HepG2 (cell line): ENCODE data around the gene VTI1B. TPM values are rescaled to one million over a fixed set of nuclear protein-coding genes. Genes with fewer than 3 reads are reported as not detected.

Experiments used
- DNMT1 ChIP-seq: sonication (generic); formaldehyde crosslinking; IDR thresholded peaks from 2 replicates; pipeline ENCODE4 v1.5.1; 2020; ENCODE audit warnings: mild to moderate bottlenecking, missing genetic modification reagents
- ELF4 ChIP-seq: sonication (generic); formaldehyde crosslinking; IDR thresholded peaks from 2 replicates; pipeline ENCODE4 v1.5.0; 2020; ENCODE audit warnings: missing genetic modification reagents, mild to moderate bottlenecking, moderate library complexity, borderline replicate concordance
- FIP1L1 ChIP-seq: fragments of 200-400 bp; formaldehyde crosslinking; IDR thresholded peaks from 2 replicates; pipeline ENCODE4 v1.6.1; 2018; ENCODE audit warnings: low read depth, mild to moderate bottlenecking, low read length, moderate library complexity, borderline replicate concordance; ENCODE audit not compliant: insufficient read depth
- KDM5B ChIP-seq: sonication (generic); formaldehyde crosslinking; IDR thresholded peaks from 2 replicates; pipeline ENCODE4 v1.4.0; 2020; ENCODE audit warnings: missing genetic modification reagents, mild to moderate bottlenecking, borderline replicate concordance
- KLF16 ChIP-seq, 2 experiments: sonication (generic) in 1 of 2; formaldehyde crosslinking in 1 of 2; IDR thresholded peaks; 2 replicates each; pipeline versions ENCODE4 v1.6.1 to v1.8.0; 2016 to 2023; ENCODE audit warnings: missing genetic modification reagents in 2 of 2, missing compliant biosample characterization in 1 of 2
- PCBP1 ChIP-seq: fragments of 200-400 bp; formaldehyde crosslinking; IDR thresholded peaks from 2 replicates; pipeline ENCODE4 v1.6.1; 2017; ENCODE audit warnings: mild to moderate bottlenecking, low read depth, low read length, borderline replicate concordance
- POLR2G ChIP-seq: fragments of 200-400 bp; formaldehyde crosslinking; IDR thresholded peaks from 2 replicates; pipeline ENCODE4 v1.6.1; 2018; ENCODE audit warnings: mild to moderate bottlenecking, low read depth, low read length, moderate library complexity
- PTBP1 ChIP-seq: fragments of 200-400 bp; formaldehyde crosslinking; IDR thresholded peaks from 2 replicates; pipeline ENCODE4 v1.6.1; 2018; ENCODE audit warnings: low read length, low read depth; ENCODE audit not compliant: poor library complexity, severe bottlenecking
- RERE ChIP-seq: IDR thresholded peaks from 2 replicates; pipeline ENCODE4 v1.6.1; 2016; ENCODE audit warnings: low read depth, missing genetic modification reagents, missing compliant biosample characterization
- RFX5 ChIP-seq: IDR thresholded peaks from 2 replicates; pipeline ENCODE4 v1.6.1; 2011; ENCODE audit warnings: low read depth, low read length, improper control_type of control experiment
- TFDP2 ChIP-seq: sonication (generic); formaldehyde crosslinking; IDR thresholded peaks from 2 replicates; pipeline ENCODE4 v1.4.0; 2020; ENCODE audit warnings: missing genetic modification reagents
- ZBTB37 ChIP-seq: sonication (generic); formaldehyde crosslinking; IDR thresholded peaks from 2 replicates; pipeline ENCODE4 v1.4.0; 2020; ENCODE audit warnings: mild to moderate bottlenecking, missing genetic modification reagents
- ZNF597 ChIP-seq: sonication (generic); formaldehyde crosslinking; IDR thresholded peaks from 2 replicates; pipeline ENCODE4 v1.5.0; 2020; ENCODE audit warnings: missing genetic modification reagents
- ZNF703 ChIP-seq: sonication (generic); formaldehyde crosslinking; IDR thresholded peaks from 2 replicates; pipeline ENCODE4 v1.5.1; 2020; ENCODE audit warnings: missing genetic modification reagents, mild to moderate bottlenecking, moderate library complexity, borderline replicate concordance
- ZSCAN21 ChIP-seq: sonication (generic); formaldehyde crosslinking; IDR thresholded peaks from 2 replicates; pipeline ENCODE4 v1.8.0; 2022; ENCODE audit warnings: mild to moderate bottlenecking, missing genetic modification reagents, moderate library complexity, borderline replicate concordance
- ZSCAN9 ChIP-seq: IDR thresholded peaks from 2 replicates; pipeline ENCODE4 v1.6.1; 2016; ENCODE audit warnings: borderline replicate concordance
- polyA plus RNA-seq, 8 experiments: library from polyadenylated mRNA; depleted of rRNA in 3 of 8; stranded (reverse) in 7 of 8; unstranded in 1 of 8; fragments of >200 nt; fragmentation: Illumina TruSeq in 4 of 8; extraction: Trizol in 4 of 8; gene quantifications; 2 replicates each; pipeline versions ENCODE4 v1.2.1 to v1.2.3, GENCODE V29; 2011 to 2016; ENCODE audit warnings: low read depth in 4 of 8, missing spikeins in 1 of 8, mixed read lengths in 1 of 8; ENCODE audit not compliant: insufficient read depth in 1 of 8
- total RNA-seq, 5 experiments: library from RNA; depleted of rRNA; stranded (reverse); fragments of >200 nt; fragmentation: Illumina TruSeq; extraction: Trizol; gene quantifications; 2 replicates each; pipeline ENCODE4 v1.2.3, GENCODE V29; 2016; ENCODE audit warnings: low read depth in 1 of 5
- TF ChIP-seq, protein P1 (sequence below): IDR thresholded peaks from 2 replicates; pipeline ENCODE4 v1.6.1; 2016; ENCODE audit warnings: missing compliant biosample characterization, missing genetic modification reagents, borderline replicate concordance

VTI1B gene
- total and polyA plus RNA-seq, 2 of the 13 experiments (the other 11 are each of a cell fraction or from before 2014, with no cell fraction given), result 39.0 to 103 TPM

- TF ChIP-seq POLR2G, result peak; percentile 87
- peak; percentile 62 for TF ChIP-seq RFX5
- TF ChIP-seq ZSCAN9 (CRISPR knock-in tag), result peak; percentile 69; the same call in 1 of the 2 replicates
- peak; percentile 92; the same call in 1 of the 2 replicates for TF ChIP-seq DNMT1
- TF ChIP-seq PCBP1, result no peak
- TF ChIP-seq ELF4, result 0 out of 2 replicates have a peak, but pooled peaks have one; percentile 20
- TF ChIP-seq KLF16 (CRISPR knock-in tag; IDR thresholded peaks at IDR 0.05), result peak in 1 of 2 experiments; percentile 62; a peak in 1 of 4 replicates
- peak; percentile 83 for TF ChIP-seq PTBP1
- TF ChIP-seq, protein P1, sequence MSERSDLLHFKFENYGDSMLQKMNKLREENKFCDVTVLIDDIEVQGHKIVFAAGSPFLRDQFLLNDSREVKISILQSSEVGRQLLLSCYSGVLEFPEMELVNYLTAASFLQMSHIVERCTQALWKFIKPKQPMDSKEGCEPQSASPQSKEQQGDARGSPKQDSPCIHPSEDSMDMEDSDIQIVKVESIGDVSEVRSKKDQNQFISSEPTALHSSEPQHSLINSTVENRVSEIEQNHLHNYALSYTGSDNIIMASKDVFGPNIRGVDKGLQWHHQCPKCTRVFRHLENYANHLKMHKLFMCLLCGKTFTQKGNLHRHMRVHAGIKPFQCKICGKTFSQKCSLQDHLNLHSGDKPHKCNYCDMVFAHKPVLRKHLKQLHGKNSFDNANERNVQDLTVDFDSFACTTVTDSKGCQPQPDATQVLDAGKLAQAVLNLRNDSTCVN, result 0 out of 2 replicates have a peak, but pooled peaks have one; percentile 37
- peak; percentile 80; the same call in 1 of the 2 replicates for TF ChIP-seq KDM5B (CRISPR knock-in tag)
- TF ChIP-seq RERE (CRISPR knock-in tag), result no peak
- TF ChIP-seq ZNF703 (CRISPR knock-in tag), result no peak
- TF ChIP-seq FIP1L1, result no peak
- no peak for TF ChIP-seq ZBTB37
- TF ChIP-seq ZNF597 (CRISPR knock-in tag), result no peak
- TF ChIP-seq TFDP2 (CRISPR knock-in tag), result peak; percentile 76
- TF ChIP-seq ZSCAN21 (CRISPR knock-in tag), result 0 out of 2 replicates have a peak, but pooled peaks have one; percentile 78
Observed at GRCh38 chr14:67619446-67620216, 54.8 kb downstream of the VTI1B start, which contains the start of gene ARG2 (continued).
